AG09309 (cell line): ENCODE data around the gene SNRK.

ENCODE experiments used
- DNase-seq: peaks from one replicate; pipeline ENCODE4 v3.0.0-alpha.2; 2010; ENCODE audit warnings: low read depth
- H3K4me3 ChIP-seq: 2 replicates; pipeline ENCODE4 v1.5.1; 2011; ENCODE audit warnings: mild to moderate bottlenecking, low read depth, low read length, moderate library complexity; ENCODE audit not compliant: control insufficient read depth
- CTCF ChIP-seq: IDR thresholded peaks from 2 replicates; pipeline ENCODE4 v1.5.1; 2011; ENCODE audit warnings: mild to moderate bottlenecking, low read depth, low read length, inconsistent platforms; ENCODE audit not compliant: insufficient read depth, control insufficient read depth; ENCODE audit errors: missing control alignments

Gene SNRK

GRCh38 chr3:43316783-43317460 lies 30.6 kb downstream of the SNRK start:
- DNase-seq, result no peak
- TF ChIP-seq CTCF, result no peak
- no peak overlapping the region for H3K4me3 ChIP-seq

DNA sequence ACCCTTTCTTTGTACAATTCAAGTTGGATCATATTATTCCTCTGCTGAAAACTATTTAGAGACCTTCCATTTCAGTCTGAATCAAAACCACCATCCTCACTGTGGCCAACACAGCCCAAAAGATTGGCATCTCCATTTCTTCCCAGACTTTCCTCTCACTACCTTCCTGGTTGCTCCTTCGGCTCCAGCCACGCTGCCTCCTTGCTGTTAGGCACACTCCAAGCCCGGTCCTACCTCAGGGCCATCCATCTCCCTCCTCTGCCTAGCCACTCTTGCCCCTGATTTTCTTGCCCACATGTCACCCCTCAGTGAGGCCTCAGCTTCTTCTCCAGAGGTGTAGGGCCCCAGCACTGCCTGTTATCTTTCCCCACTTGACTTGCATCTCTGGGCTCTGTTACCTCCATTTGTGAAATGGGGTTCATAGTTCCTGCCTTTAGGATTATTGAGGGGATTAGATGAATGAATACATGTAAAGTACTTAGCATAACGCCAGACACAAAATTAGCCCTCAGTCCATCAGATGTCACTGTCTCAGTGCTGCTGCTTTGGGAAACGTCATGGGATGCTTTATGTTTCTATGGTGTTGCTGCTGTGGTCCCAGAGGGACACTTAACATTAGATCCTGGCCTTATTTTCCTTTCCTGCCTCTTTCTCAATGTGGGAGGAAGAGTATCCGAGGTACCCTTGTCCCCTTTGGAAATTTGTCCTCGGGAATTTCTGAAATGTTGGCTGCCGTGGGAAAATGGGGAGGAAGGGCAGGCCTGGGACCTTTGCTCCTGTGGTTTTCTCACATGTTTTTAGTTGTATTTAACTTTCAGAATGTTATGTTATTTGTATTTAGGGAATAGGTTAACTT lies 31.3 kb downstream of the SNRK start:
- no peak for TF ChIP-seq CTCF
- no peak overlapping the region for H3K4me3 ChIP-seq
- DNase-seq, result no peak

DNA sequence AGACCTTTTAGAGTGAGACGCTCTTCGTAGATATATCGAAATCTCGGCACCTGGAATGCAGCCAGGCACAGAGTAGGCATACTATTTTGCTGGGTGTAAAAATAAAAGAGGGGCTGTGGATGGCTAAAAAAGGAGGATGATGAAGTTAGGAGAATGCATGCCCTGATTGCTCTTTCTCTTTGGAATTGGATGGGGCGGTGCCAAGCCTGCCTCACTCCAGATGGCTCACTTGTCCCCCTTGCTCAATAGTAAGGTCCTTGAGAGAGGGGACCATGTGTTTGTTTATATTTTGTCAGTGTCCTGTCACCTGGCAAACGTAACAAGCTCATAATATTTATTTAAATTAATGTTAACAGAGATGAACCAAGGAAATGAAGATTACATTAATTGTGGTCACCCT lies 33.0 kb downstream of the SNRK start:
- DNase-seq, result no peak
- H3K4me3 ChIP-seq, result no peak overlapping the region
- no peak for TF ChIP-seq CTCF

DNA sequence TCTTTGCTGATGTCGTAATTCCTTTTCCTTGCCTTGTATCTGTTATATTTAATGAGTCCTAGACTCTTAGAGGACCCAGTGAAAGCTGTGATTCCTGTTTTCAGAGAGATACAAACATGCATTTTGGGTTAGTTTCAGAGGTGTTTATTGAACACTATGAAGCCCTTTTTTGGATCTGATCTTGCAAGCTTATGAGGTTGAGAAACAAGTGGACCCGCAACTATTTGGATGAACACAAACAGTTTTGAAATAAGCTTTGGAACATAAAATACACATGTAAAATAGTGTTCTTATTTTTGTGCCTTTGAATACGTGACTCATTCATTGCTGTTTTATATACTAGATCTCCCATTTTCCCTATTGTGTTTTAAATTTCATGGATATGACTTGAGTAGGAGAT lies 33.5 kb downstream of the SNRK start:
- DNase-seq, result no peak
- no peak for TF ChIP-seq CTCF
- H3K4me3 ChIP-seq, result no peak overlapping the region

GRCh38 chr3:43320288-43320687 lies 33.9 kb downstream of the SNRK start:
- no peak for DNase-seq

GRCh38 chr3:43323541-43323940 lies 37.2 kb downstream of the SNRK start:
- DNase-seq, result no peak
- TF ChIP-seq CTCF, result no peak
- H3K4me3 ChIP-seq, result no peak overlapping the region

More at GRCh38 chr3:43320288-43320687, 33.9 kb downstream of the SNRK start:
- H3K4me3 ChIP-seq, result no peak overlapping the region
- TF ChIP-seq CTCF, result no peak
